Renal cortex interstitium (tissue), 11 donors: Measurements from ENCODE around the gene POP5. TPM values are rescaled to one million over a fixed set of nuclear protein-coding genes. Genes with fewer than 3 reads are reported as not detected.
"Not testable (repeated sequence)": the region's sequence is repeated elsewhere in the genome, so short reads cannot be mapped to it uniquely, and the experiment has no call there.

ENCODE experiments used
- DNase-seq, 11 donors: peaks; one replicate each; pipeline ENCODE4 v3.0.0-alpha.2; 2013; ENCODE audit warnings: low read depth in 9 of 11, low spot score in 4 of 11; ENCODE audit errors: extremely low read depth in 1 of 11
- polyA plus RNA-seq, 3 donors: library from polyadenylated mRNA; unstranded; fragments of 120-200 nt; gene quantifications; one replicate each; pipeline ENCODE4 v1.2.1, GENCODE V29; 2013; ENCODE audit not compliant: insufficient read length in 3 of 3

The POP5 gene
- polyA plus RNA-seq, 3 donors, result 48.0 to 58.1 (median 55.8) TPM

GRCh38 chr12:120563495-120563894, 17.7 kb downstream of the POP5 start:
- DNase-seq, result no peak

- no peak for DNase-seq
Observed at GRCh38 chr12:120562906-120563305, 18.3 kb downstream of the POP5 start.

- no peak for DNase-seq
Observed at GRCh38 chr12:120557589-120557988, 23.6 kb downstream of the POP5 start.

GRCh38 chr12:120554678-120555077, 26.5 kb downstream of the POP5 start:
- no peak for DNase-seq

- no peak for DNase-seq
Observed at GRCh38 chr12:120546050-120546386, 35.2 kb downstream of the POP5 start.

- DNase-seq, result no peak
Observed at GRCh38 chr12:120544691-120545090, 36.5 kb downstream of the POP5 start.

- no peak for DNase-seq
Observed at GRCh38 chr12:120542166-120542565, 39.0 kb downstream of the POP5 start.

- DNase-seq, result no peak
Observed at GRCh38 chr12:120540445-120540844, 40.8 kb downstream of the POP5 start.

GRCh38 chr12:120539303-120539702, 41.9 kb downstream of the POP5 start:
- no peak for DNase-seq

- peak in 1 of 11 donors; percentile 37 for DNase-seq
Observed at GRCh38 chr12:120538281-120539156, 42.7 kb downstream of the POP5 start.

- DNase-seq, result no peak
Observed at GRCh38 chr12:120537856-120538220, 43.4 kb downstream of the POP5 start.

GRCh38 chr12:120536064-120536791, 45.0 kb downstream of the POP5 start:
- DNase-seq, result no peak

- peak in 4 of 11 donors; percentile 32 to 53 (median 47) for DNase-seq
Observed at GRCh38 chr12:120534703-120535655, 46.2 kb downstream of the POP5 start.

- peak; percentile 83 to 94 (median 88) for DNase-seq
Observed at GRCh38 chr12:120534203-120534702, 46.9 kb downstream of the POP5 start, which contains the start of gene RNF10. TSS of gene RNF10 (plus strand) at chr12:120534356. CDS start at chr12:120534812, 456 bp downstream.

- DNase-seq, result no peak
Observed at GRCh38 chr12:120532701-120533238, 48.4 kb downstream of the POP5 start.

GRCh38 chr12:120530418-120530761, 50.8 kb downstream of the POP5 start:
- DNase-seq, result not testable (repeated sequence)

- DNase-seq, result peak in 5 of 11 donors; percentile 46 to 66 (median 48)
Observed at GRCh38 chr12:120529641-120530417, 51.4 kb downstream of the POP5 start.
